Right hindlimb (tissue), 1 donor: ENCODE measurements around the gene SNF8.

Experiments
- DNase-seq: peaks from one replicate; pipeline ENCODE4 v3.0.0-alpha.2; 2018

The SNF8 gene

GRCh38 chr17:48928876-48929811 is 15.5 kb downstream of the SNF8 start:
- no peak for DNase-seq

GRCh38 chr17:48927978-48928745 is 16.5 kb downstream of the SNF8 start:
- DNase-seq = no peak

GRCh38 chr17:48925991-48926342 is 18.7 kb downstream of the SNF8 start:
- DNase-seq = no peak

- DNase-seq = no peak
These were observed 19.2 kb downstream of the SNF8 start for GRCh38 chr17:48925251-48925990.

GRCh38 chr17:48915459-48916282 is 29.0 kb downstream of the SNF8 start:
- DNase-seq = no peak

GRCh38 chr17:48912476-48912875 is 32.2 kb downstream of the SNF8 start:
- no peak for DNase-seq

- no peak for DNase-seq
These were observed 34.3 kb downstream of the SNF8 start for GRCh38 chr17:48910370-48910769.

GRCh38 chr17:48909783-48910182 is 34.9 kb downstream of the SNF8 start:
- DNase-seq = no peak

GRCh38 chr17:48908853-48909394 is 35.7 kb downstream of the SNF8 start:
- DNase-seq = peak; percentile 95

- peak; percentile 97 for DNase-seq
These were observed 36.4 kb downstream of the SNF8 start, which contains the start of gene UBE2Z for GRCh38 chr17:48908047-48908843. TSS of gene UBE2Z (plus strand) at chr17:48908407. CDS start at chr17:48908504, 97 bp downstream.

GRCh38 chr17:48907713-48908046 is 37.0 kb downstream of the SNF8 start:
- no peak for DNase-seq

- DNase-seq = no peak
These were observed 38.6 kb downstream of the SNF8 start for GRCh38 chr17:48905987-48906515.

GRCh38 chr17:48904428-48904827 is 40.2 kb downstream of the SNF8 start:
- no peak for DNase-seq

GRCh38 chr17:48903401-48903800 is 41.2 kb downstream of the SNF8 start:
- DNase-seq = no peak

- DNase-seq = no peak
These were observed 43.4 kb downstream of the SNF8 start for GRCh38 chr17:48901241-48901640.

- DNase-seq = no peak
These were observed 49.8 kb downstream of the SNF8 start for GRCh38 chr17:48894886-48895285.

- DNase-seq = no peak
These were observed 50.8 kb downstream of the SNF8 start for GRCh38 chr17:48893646-48894508.

- no peak for DNase-seq
These were observed 51.5 kb downstream of the SNF8 start for GRCh38 chr17:48892940-48893645.

- DNase-seq = no peak
These were observed 54.6 kb downstream of the SNF8 start for GRCh38 chr17:48890086-48890485.
